Epithelial cell of proximal tubule (primary cell): ENCODE measurements around the gene MLPH. TPM values are rescaled to one million over a fixed set of nuclear protein-coding genes. Genes with fewer than 3 reads are reported as not detected.

Experiments
- DNase-seq: peaks from one replicate; pipeline ENCODE4 v3.0.0-alpha.2; 2011; ENCODE audit warnings: low read depth
- H3K4me3 ChIP-seq: 2 replicates; pipeline ENCODE4 v1.5.1; 2011; ENCODE audit warnings: low read depth, mild to moderate bottlenecking, low read length
- CTCF ChIP-seq: conservative IDR thresholded peaks from 2 replicates; pipeline ENCODE4 v1.5.1; 2012; ENCODE audit warnings: low read depth, mild to moderate bottlenecking, low read length
- total RNA-seq: library from RNA; depleted of rRNA; stranded (reverse); fragments of >200 nt; gene quantifications from 2 replicates; pipeline ENCODE4 v1.2.3, GENCODE V29; 2015

The MLPH gene
- total RNA-seq, 1 donor from 2014 or later: 36.0 TPM

- no peak overlapping the region for H3K4me3 ChIP-seq
- TF ChIP-seq CTCF: no peak
- no peak for DNase-seq
These were observed 41.3 kb upstream of the MLPH start for GRCh38 chr2:237445611-237446337.

- no peak for DNase-seq
- TF ChIP-seq CTCF: no peak
- H3K4me3 ChIP-seq: no peak overlapping the region
These were observed 40.7 kb upstream of the MLPH start for GRCh38 chr2:237446338-237446665.

GRCh38 chr2:237447496-237447895 is 39.6 kb upstream of the MLPH start:
- H3K4me3 ChIP-seq: no peak overlapping the region
- DNase-seq: no peak
- no peak for TF ChIP-seq CTCF

- no peak for DNase-seq
- no peak for TF ChIP-seq CTCF
- H3K4me3 ChIP-seq: no peak overlapping the region
These were observed 38.9 kb upstream of the MLPH start for GRCh38 chr2:237448171-237448570.

DNA sequence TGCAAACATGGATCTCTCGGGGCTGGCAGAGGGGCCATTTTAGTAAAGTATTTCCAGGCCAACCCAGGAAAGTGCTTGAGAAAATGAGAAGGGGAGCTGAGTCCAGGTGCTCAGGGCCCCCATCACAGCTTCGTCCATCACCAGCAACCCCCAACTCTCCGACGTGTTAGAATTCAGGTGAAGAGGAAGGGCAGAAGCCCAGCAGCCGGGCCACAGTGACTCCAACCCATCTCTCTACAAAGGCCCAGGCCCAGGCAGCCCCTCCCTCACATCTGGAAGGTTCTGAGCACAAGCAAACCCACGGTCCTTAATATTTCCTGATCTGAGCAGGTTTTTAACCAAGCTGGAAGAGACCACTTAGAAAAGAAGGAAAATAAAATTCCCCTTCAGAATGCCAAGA is 38.4 kb upstream of the MLPH start:
- DNase-seq: no peak
- TF ChIP-seq CTCF: no peak
- no peak overlapping the region for H3K4me3 ChIP-seq

GRCh38 chr2:237449193-237449881 is 37.7 kb upstream of the MLPH start:
- no peak for DNase-seq
- TF ChIP-seq CTCF: no peak
- H3K4me3 ChIP-seq: no peak overlapping the region

- DNase-seq: no peak
- TF ChIP-seq CTCF: no peak
- H3K4me3 ChIP-seq: no peak overlapping the region
These were observed 36.9 kb upstream of the MLPH start for GRCh38 chr2:237450108-237450507.
